GM19351 (cell line): ENCODE results near the gene SLC17A1.
"Not testable (repeated sequence)": the region's sequence is repeated elsewhere in the genome, so short reads cannot be mapped to it uniquely, and the experiment has no call there.

Experiments
- ATAC-seq: cut with Tn5 transposase; IDR thresholded peaks from one replicate; pipeline ENCODE4 v1.9.1; 2021; ENCODE audit warnings: mild to moderate bottlenecking, moderate library complexity; ENCODE audit not compliant: unreplicated experiment

SLC17A1 gene

DNA sequence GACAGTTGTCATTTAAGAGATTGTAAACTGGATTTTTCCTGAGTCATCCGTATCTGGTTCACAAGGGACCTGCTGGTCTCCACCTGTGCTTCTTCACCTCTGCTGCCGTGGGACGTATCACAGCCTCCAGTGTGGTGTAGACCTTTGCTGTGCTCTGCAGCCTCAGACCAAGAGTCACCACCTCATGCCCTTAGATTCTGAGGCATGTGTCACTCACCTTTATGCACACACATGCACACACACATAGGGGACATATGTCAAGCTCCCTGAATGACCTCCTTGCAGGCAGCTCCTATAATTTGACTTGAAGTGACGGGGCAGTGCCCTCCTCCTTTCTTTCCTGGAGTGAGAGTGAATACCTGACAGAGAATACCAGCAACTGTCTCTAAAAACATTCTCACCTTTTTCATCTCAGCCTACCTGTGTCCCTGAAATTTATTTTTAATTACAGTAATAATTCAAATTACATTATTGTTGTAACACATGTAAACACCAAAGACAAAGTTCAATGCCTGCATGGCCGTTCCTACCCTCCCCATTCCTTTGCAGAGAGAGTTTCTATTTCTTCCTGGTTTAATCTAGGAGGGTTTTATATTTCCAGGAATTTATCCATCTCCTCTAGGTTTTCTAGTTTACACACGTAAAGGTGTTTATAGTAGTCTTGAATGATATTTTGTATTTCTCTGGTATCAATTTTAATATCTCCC, 73.8 kb downstream of the SLC17A1 start:
- no peak for ATAC-seq

DNA sequence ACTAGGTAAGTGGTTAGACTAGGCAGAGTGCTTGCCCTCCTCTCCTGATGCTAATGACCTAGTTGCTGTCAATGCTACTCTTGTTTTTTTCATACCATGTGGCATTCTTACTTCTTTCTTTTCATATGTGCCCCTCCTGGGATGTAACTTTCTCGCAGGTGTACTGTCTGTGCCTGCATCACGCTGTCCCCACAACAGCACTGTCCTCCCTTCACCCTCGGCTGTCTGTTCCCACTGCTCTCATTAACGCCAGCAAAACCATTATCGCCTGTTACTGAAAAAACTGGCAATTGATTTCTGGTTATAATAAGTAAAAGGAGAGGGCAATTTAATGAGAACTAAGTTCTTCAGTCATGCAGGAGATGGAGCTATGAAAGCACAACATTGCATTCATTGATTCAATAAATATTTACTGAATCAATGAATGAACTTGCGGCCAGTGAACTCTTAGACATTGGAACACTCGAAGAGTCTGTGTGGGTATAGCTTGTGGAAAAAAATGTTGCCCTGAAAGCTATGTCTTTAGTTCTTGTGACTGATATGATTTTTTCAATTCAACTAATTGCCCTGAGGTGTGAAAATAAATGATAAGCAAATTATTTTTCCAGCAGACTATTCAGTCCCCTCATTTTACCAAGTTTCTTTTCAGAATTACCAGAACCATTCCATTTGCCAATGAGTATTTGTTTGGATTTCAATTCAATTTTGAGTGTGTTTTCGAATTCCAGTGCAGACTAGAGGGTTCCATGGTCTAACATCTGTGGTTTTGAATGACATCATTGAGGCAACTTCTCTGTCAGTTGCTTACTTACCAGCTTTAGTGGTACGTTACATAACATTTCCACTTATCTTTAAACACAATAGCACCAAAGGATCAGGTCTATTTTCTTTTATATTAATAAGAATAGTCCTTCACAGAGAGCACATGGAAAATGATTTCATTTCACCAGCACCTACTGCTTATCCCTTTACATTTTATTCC, 75.2 kb downstream of the SLC17A1 start:
- no peak for ATAC-seq

DNA sequence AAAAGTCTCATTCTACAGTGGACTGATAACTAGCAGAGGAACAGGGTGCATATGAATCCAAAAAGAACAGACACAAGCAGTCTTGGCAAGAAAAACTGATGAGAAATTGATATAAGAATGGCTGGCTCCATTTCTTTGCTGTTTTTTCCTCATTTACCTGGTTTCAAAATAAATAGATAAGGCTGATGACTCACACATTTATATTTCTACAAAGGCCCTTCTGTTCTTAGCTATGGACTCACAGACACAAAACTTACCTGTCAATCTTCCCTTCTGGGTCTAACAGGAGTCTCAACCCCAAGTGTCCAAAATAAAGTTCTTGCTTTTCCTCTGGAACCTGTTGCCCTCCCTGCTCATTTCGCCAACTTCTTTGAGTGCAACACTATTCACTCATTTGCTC, 76.4 kb downstream of the SLC17A1 start:
- no peak for ATAC-seq

DNA sequence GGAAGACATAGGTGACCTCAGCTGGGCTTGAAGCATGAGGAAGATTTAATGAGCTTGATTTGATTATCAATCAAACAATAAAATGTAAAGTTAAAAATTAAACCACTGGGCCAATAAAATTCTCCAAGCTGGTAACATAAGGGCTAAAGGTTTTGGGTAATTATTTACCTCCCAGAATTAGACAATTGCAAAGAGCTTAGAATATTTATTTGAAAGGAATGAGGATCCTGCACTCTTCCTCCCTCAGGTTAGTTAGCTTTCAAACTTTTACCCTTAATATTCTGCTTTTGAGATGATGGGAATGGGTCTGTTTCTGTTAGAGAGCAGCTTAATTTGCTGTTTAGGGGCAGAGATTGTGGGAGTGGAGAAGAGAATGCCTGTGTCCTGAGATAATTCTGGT, 77.3 kb downstream of the SLC17A1 start, which contains the start of gene SLC17A4:
SLC17A4 (plus strand) TSS at position 208 of the 400 bp plus-strand sequence. CDS start 7,221 bp downstream, outside the sequence.
- no peak for ATAC-seq

DNA sequence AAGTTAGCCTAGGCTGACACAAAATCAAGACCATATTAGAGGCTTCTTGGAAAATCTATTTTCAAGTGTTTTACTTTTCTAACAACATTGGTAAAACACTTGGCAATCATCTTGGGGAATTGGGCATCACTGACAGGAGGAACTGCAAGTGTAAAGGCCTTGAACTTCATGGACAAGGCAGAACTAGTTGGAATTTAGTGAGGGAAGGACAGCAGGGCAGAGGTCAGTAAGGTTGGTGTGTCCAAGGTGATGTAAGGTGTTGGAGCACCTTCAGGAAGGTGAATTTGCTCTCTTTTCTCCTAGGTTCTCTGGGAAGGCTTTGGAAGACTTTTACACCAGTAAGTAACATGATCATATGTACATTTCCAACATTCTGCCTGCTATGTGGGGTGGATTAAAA, 78.8 kb downstream of the SLC17A1 start:
- ATAC-seq, result no peak

DNA sequence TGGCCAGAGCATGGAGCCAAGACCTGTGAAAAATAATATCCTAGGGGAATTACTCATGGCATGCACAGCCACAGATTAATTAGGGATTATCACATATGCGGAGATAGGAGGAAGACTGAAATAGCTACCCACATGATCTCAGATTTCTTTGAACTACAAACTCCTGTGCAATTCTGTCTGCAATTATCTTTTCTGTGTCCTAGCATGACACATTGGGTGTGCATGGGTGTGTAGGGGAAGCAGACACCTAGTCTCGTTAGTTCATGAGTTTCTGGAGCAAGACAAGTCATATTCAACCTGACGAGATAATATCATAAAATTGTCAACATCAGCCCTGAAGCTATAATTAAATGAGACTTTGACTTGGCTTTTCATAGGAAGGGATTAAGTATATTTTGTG, 80.9 kb downstream of the SLC17A1 start:
- ATAC-seq, result no peak

DNA sequence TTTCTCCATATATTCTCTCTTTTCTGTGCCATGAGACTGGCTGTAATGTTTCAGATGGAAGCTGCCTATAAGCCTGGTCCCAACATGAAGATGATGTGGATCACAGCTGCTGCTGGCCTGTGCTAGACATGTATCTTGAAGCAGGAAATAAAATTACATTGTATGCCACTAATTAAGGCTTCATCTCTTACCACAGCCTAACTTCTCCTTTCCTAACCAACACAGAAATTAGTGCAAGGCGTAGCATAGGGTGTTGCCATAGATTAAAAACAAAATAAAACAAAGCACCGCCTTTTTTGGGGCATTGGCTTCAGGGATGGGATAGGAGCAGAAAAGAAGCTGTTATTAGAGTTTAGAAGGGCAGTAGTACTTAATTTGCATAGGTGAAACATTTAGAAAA, 82.0 kb downstream of the SLC17A1 start:
- ATAC-seq, result no peak

DNA sequence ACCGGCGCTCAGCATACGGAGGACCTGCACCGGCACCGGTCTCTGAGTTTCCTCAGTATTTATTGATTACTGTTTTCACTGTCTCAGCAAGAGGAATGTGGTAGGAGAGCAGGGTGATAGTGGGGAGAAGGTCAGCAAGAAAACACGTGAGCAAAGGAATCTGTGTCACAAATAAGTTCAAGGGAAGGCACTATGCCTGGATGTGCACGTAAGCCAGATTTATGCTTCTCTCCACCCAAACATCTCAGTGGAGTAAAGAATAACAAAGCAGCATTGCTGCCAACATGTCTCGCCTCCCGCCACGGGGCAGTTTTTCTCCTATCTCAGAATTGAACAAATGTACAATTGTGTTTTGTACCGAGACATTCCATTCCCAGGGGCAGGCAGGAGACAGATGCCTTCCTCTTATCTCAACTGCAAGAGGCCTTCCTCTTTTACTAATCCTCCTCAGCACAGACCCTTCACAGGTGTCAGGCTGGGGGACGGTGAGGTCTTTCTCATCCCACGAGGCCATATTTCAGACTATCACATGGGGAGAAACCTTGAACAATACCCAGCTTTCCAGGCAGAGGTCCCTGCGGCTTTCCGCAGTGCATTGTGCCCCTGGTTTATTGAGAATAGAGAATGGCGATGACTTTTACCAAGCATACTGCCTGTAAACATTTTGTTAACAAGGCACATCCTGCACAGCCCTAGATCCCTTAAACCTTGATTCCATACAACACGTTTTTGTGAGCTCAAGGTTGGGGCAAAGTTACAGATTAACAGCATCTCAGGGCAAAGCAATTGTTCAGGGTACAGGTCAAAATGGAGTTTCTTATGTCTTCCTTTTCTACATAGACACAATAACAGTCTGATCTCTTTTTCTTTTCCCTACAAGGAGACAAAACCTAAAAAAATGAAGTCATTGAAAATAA, 83.0 kb downstream of the SLC17A1 start:
- not testable (repeated sequence) for ATAC-seq

DNA sequence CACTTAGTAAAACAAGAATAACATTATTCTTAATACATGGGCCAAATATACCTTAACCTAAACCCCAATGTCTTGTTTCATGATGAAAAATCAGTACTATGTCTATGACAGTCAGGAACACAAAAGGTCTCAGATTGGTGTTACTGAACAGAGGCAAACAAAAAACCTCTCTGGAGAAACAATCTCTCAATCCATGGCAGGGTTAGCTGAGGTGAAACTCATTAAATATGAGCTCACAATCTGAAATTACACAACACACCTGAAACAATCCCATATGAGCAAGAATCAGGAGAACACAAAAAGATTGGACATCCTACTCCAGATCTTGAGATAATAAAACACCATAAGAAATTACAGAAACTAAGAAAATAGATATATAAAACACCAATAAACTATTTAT, 83.8 kb downstream of the SLC17A1 start:
- no peak for ATAC-seq

DNA sequence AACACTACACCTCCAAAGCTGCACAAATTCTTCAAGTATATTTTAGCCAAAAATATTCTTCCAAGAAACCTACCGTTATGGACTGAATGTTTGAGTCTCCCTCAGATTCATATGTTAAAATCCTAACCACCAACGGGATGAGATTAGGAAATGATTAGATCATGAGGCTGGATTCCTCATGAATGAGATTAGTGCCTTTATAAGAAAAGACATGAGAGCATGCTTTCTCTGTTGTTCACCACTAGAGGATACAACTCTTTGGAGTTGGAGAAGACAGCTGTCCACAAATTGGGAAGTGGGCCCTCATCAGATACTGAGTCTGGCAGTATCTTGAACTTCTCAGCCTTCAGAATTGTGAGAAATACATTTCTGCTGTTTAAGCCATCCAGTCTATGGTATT, 84.4 kb downstream of the SLC17A1 start:
- ATAC-seq, result no peak

DNA sequence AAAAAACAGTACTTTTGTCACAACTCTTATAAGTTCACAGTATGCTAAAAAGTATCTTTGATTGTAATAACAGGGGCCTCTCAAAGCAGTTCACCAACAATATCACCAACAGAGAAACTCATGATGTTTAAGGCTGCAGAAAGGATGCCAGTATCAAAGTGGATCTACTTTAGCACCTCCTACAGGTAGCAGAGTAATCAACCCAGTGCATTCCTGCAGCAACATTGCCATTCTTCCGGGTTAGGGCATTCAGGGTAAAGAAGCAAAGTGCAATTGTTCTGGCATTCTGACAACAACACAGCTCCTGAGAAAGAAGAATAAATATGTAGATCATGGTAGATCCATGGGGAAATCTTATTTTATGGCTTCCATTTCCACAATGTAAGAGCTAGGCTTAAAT, 84.9 kb downstream of the SLC17A1 start:
- no peak for ATAC-seq

DNA sequence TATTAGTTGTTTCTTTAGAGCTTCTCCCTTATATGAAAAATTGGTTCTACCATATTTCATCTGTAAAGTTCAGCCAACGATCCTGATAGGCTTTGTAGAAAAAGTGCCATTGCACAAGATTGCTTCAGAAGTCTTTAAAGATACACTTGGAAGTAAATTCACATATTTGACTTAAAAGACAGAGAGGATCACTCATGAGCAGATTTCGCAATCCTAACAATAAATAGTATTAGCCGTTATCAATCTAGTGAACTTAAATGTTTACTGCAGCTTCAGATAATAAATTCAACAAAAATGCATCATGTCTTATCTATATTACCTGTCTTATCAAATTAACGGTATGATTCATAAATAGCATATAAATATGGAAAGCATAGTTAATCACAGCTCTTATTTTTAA, 86.0 kb downstream of the SLC17A1 start:
- no peak for ATAC-seq

DNA sequence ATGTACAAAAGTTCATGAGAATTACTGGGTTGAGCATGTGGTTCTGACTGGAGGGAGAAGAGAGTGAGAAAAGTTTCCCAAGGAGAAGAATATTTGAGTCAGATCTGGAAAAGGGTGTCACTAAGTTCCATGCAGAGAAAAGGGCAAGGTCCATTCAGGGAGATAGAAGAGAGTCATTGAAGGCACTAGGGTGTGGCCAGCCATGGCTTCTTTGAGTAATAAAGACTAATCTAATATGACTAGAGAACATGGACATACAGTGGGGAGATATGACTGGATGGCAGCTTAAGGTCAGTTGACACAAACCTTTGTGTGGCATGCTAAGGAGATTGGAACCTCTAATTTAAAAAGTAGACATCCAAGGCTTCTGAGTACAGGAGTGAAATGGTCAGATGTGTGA, 88.0 kb downstream of the SLC17A1 start:
- ATAC-seq, result no peak

DNA sequence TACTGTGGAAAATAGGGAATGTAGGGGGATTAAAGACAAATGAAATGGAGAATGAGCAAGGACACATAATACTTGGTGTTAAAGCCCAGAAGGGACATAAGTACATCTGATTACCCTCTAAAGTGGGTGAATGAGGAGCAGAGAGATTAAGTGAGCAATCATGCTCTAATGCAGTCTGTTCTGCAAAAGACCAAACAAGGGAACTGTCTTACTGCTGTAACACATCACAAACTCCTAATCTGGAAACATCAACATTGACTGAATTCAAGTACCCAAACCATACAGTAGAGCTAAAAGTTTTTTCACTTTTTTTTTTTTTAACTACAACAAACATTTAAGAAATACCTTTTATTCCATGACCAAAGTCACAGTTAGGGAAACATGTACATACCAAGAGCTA, 96.6 kb downstream of the SLC17A1 start:
- ATAC-seq, result no peak
